ENCODE results near the gene GSAP. TPM values are rescaled to one million over a fixed set of nuclear protein-coding genes. Genes with fewer than 3 reads are reported as not detected.

The GSAP gene
- total RNA-seq, 1 experiment from 2014 or later = 2.0 TPM

GRCh38 chr7:77386165-77386822, 29.9 kb downstream of the GSAP start:
- H3K4me1 Mint-ChIP-seq = peaks cover 13% of the 10 kb centered on the region
- H3K27me3 Mint-ChIP-seq (ENCODE audit: low read depth) = no peaks in the 10 kb centered on the region
- H3K36me3 Mint-ChIP-seq = no peaks in the 10 kb centered on the region
- H3K27ac Mint-ChIP-seq = no peak overlapping the region
- ATAC-seq (no peak), DNase-seq (ENCODE audit: low spot score) (no peak)
- no peaks in the 10 kb centered on the region for H3K9me3 Mint-ChIP-seq
- no peak for TF ChIP-seq ZBTB21 (CRISPR knock-in tag; IDR thresholded peaks at IDR 0.05; ENCODE audit: borderline replicate concordance)
- TF ChIP-seq, protein P1, sequence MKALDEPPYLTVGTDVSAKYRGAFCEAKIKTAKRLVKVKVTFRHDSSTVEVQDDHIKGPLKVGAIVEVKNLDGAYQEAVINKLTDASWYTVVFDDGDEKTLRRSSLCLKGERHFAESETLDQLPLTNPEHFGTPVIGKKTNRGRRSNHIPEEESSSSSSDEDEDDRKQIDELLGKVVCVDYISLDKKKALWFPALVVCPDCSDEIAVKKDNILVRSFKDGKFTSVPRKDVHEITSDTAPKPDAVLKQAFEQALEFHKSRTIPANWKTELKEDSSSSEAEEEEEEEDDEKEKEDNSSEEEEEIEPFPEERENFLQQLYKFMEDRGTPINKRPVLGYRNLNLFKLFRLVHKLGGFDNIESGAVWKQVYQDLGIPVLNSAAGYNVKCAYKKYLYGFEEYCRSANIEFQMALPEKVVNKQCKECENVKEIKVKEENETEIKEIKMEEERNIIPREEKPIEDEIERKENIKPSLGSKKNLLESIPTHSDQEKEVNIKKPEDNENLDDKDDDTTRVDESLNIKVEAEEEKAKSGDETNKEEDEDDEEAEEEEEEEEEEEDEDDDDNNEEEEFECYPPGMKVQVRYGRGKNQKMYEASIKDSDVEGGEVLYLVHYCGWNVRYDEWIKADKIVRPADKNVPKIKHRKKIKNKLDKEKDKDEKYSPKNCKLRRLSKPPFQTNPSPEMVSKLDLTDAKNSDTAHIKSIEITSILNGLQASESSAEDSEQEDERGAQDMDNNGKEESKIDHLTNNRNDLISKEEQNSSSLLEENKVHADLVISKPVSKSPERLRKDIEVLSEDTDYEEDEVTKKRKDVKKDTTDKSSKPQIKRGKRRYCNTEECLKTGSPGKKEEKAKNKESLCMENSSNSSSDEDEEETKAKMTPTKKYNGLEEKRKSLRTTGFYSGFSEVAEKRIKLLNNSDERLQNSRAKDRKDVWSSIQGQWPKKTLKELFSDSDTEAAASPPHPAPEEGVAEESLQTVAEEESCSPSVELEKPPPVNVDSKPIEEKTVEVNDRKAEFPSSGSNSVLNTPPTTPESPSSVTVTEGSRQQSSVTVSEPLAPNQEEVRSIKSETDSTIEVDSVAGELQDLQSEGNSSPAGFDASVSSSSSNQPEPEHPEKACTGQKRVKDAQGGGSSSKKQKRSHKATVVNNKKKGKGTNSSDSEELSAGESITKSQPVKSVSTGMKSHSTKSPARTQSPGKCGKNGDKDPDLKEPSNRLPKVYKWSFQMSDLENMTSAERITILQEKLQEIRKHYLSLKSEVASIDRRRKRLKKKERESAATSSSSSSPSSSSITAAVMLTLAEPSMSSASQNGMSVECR (CRISPR knock-in tag; IDR thresholded peaks at IDR 0.05; ENCODE audit: borderline replicate concordance) = no peak
- TF ChIP-seq EMX1 (CRISPR knock-in tag; IDR thresholded peaks at IDR 0.05) = no peak
- TF ChIP-seq OVOL2 (CRISPR knock-in tag; IDR thresholded peaks at IDR 0.05; ENCODE audit: borderline replicate concordance) = no peak
- H3K4me3 Mint-ChIP-seq = no peak overlapping the region
- ChIA-PET POLR2A (no interaction called here), CTCF (no interaction called here)

DNA sequence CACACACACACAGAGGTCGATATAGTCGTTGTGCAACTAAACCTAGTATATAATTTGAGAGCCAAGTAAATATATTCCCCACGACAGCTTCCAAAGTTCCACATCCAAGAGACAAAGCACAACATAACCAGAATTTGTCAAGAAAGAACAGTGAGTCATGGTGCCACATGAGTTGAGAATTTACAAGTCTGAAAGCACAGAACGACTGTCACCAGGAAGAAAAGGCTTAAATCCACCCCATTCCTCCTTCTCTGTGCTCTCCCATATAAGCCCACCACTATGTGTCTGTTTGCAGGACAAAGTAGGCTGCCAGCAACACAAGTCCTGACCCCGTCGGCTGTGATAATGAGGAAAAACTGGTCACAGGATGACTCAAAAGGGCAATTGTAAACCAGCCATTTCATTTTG, 32.8 kb downstream of the GSAP start:
- Mint-ChIP-seq H3K27ac (no peak overlapping the region; the same call in 1 of the 2 replicates), H3K4me1 (peaks cover 13% of the 10 kb centered on the region), H3K27me3 (ENCODE audit: low read depth) (no peaks in the 10 kb centered on the region), H3K9me3 (no peaks in the 10 kb centered on the region), H3K4me3 (no peak overlapping the region), H3K36me3 (no peaks in the 10 kb centered on the region)
- DNase-seq (ENCODE audit: low spot score) (no peak), ATAC-seq (no peak)
- CTCF ChIA-PET = no interaction called here
- TF ChIP-seq ZNF219 (CRISPR knock-in tag; IDR thresholded peaks at IDR 0.05; ENCODE audit: borderline replicate concordance) = no peak
- TF ChIP-seq RORB (CRISPR knock-in tag; IDR thresholded peaks at IDR 0.05) = no peak
- no peak for TF ChIP-seq NFYB (CRISPR knock-in tag; conservative IDR thresholded peaks at IDR 0.05; ENCODE audit: low read depth)
- TF ChIP-seq, protein P2, sequence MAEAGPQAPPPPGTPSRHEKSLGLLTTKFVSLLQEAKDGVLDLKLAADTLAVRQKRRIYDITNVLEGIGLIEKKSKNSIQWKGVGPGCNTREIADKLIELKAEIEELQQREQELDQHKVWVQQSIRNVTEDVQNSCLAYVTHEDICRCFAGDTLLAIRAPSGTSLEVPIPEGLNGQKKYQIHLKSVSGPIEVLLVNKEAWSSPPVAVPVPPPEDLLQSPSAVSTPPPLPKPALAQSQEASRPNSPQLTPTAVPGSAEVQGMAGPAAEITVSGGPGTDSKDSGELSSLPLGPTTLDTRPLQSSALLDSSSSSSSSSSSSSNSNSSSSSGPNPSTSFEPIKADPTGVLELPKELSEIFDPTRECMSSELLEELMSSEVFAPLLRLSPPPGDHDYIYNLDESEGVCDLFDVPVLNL (CRISPR knock-in tag; IDR thresholded peaks at IDR 0.05; ENCODE audit: borderline replicate concordance, low read depth) = no peak
- POLR2A ChIA-PET = no interaction called here

- Mint-ChIP-seq H3K4me3 (no peak overlapping the region), H3K27ac (no peak overlapping the region), H3K9me3 (no peaks in the 10 kb centered on the region), H3K27me3 (ENCODE audit: low read depth) (no peaks in the 10 kb centered on the region), H3K4me1 (peaks cover 5% of the 10 kb centered on the region), H3K36me3 (no peaks in the 10 kb centered on the region)
- POLR2A ChIA-PET = no interaction called here
- no peak for DNase-seq (ENCODE audit: low spot score)
- CTCF ChIA-PET = no interaction called here
- TF ChIP-seq NFE2L1 (CRISPR knock-in tag; IDR thresholded peaks at IDR 0.05) (no peak), GRHL2 (CRISPR knock-in tag; IDR thresholded peaks at IDR 0.05; ENCODE audit: insufficient replicate concordance, severe bottlenecking) (no peak), USF2 (CRISPR knock-in tag; IDR thresholded peaks at IDR 0.05) (no peak), TP53 (CRISPR knock-in tag; IDR thresholded peaks at IDR 0.05) (no peak)
- ATAC-seq = no peak
Measured at GRCh38 chr7:77382532-77382931, 33.6 kb downstream of the GSAP start.

- H3K27ac Mint-ChIP-seq = no peak overlapping the region
- H3K27me3 Mint-ChIP-seq (ENCODE audit: low read depth) = no peaks in the 10 kb centered on the region
- POLR2A ChIA-PET = no interaction called here
- CTCF ChIA-PET = no interaction called here
- H3K9me3 Mint-ChIP-seq = no peaks in the 10 kb centered on the region
- no peaks in the 10 kb centered on the region; the same call in 1 of the 2 replicates for H3K4me1 Mint-ChIP-seq
- no peak overlapping the region for H3K4me3 Mint-ChIP-seq
- ATAC-seq (no peak), DNase-seq (ENCODE audit: low spot score) (no peak)
- H3K36me3 Mint-ChIP-seq = no peaks in the 10 kb centered on the region
- TF ChIP-seq PRRX2 (CRISPR knock-in tag; IDR thresholded peaks at IDR 0.05) (no peak), TEAD1 (CRISPR knock-in tag; IDR thresholded peaks at IDR 0.05) (no peak), GABPB1 (CRISPR knock-in tag; IDR thresholded peaks at IDR 0.05) (no peak), ATF1 (CRISPR knock-in tag; IDR thresholded peaks at IDR 0.05) (no peak)
- TF ChIP-seq, protein P3, sequence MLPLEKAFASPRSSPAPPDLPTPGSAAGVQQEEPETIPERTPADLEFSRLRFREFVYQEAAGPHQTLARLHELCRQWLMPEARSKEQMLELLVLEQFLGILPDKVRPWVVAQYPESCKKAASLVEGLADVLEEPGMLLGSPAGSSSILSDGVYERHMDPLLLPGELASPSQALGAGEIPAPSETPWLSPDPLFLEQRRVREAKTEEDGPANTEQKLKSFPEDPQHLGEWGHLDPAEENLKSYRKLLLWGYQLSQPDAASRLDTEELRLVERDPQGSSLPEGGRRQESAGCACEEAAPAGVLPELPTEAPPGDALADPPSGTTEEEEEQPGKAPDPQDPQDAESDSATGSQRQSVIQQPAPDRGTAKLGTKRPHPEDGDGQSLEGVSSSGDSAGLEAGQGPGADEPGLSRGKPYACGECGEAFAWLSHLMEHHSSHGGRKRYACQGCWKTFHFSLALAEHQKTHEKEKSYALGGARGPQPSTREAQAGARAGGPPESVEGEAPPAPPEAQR (CRISPR knock-in tag; IDR thresholded peaks at IDR 0.05) = no peak
- TF ChIP-seq, protein P4, sequence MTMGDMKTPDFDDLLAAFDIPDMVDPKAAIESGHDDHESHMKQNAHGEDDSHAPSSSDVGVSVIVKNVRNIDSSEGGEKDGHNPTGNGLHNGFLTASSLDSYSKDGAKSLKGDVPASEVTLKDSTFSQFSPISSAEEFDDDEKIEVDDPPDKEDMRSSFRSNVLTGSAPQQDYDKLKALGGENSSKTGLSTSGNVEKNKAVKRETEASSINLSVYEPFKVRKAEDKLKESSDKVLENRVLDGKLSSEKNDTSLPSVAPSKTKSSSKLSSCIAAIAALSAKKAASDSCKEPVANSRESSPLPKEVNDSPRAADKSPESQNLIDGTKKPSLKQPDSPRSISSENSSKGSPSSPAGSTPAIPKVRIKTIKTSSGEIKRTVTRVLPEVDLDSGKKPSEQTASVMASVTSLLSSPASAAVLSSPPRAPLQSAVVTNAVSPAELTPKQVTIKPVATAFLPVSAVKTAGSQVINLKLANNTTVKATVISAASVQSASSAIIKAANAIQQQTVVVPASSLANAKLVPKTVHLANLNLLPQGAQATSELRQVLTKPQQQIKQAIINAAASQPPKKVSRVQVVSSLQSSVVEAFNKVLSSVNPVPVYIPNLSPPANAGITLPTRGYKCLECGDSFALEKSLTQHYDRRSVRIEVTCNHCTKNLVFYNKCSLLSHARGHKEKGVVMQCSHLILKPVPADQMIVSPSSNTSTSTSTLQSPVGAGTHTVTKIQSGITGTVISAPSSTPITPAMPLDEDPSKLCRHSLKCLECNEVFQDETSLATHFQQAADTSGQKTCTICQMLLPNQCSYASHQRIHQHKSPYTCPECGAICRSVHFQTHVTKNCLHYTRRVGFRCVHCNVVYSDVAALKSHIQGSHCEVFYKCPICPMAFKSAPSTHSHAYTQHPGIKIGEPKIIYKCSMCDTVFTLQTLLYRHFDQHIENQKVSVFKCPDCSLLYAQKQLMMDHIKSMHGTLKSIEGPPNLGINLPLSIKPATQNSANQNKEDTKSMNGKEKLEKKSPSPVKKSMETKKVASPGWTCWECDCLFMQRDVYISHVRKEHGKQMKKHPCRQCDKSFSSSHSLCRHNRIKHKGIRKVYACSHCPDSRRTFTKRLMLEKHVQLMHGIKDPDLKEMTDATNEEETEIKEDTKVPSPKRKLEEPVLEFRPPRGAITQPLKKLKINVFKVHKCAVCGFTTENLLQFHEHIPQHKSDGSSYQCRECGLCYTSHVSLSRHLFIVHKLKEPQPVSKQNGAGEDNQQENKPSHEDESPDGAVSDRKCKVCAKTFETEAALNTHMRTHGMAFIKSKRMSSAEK (CRISPR knock-in tag; IDR thresholded peaks at IDR 0.05; ENCODE audit: borderline replicate concordance) = no peak
Measured at GRCh38 chr7:77378584-77378983, 37.6 kb downstream of the GSAP start.
